SK-N-SH (cell line): ENCODE data around the gene ADAR. TPM values are rescaled to one million over a fixed set of nuclear protein-coding genes. Genes with fewer than 3 reads are reported as not detected.

Experiments
- CTCF ChIA-PET: fragments of 300-600, 350-600 bp; formaldehyde crosslinking; extraction: SDS; loops from one replicate; lab custom pipeline; 2021; lab: Yijun Ruan, JAX
- POLR2A ChIA-PET: fragments of 350-600 bp; sonication (Branson Sonifier 250); formaldehyde crosslinking; extraction: SDS; loops from one replicate; lab custom pipeline; 2020; ENCODE audit warnings: antibody characterized with exemption, inconsistent platforms; lab: Yijun Ruan, JAX
- DNase-seq: peaks from one replicate; pipeline ENCODE4 v3.0.0; 2012
- H2AFZ ChIP-seq: fragments of 200-600 bp; sonication (generic); 2 replicates; pipeline ENCODE4 v1.8.1; 2016; ENCODE audit warnings: antibody characterized with exemption, mild to moderate bottlenecking, low read depth
- H3F3A ChIP-seq: fragments of 200-600 bp; sonication (generic); replicated peaks from 2 replicates; pipeline ENCODE3; 2016; ENCODE audit warnings: antibody characterized with exemption, mild to moderate bottlenecking; ENCODE audit not compliant: insufficient read depth
- H3K27ac ChIP-seq, 2 experiments: fragments of 200-500 bp in 1 of 2; fragments of 200-600 bp in 1 of 2; sonication (Bioruptor generic) in 1 of 2; sonication (generic), shearing (Covaris generic) in 1 of 2; 2 replicates each; pipeline versions ENCODE4 v1.5.1 to v1.6.1; 2014 to 2016; ENCODE audit warnings: low read depth in 2 of 2, inconsistent platforms in 1 of 2, low read length in 1 of 2, mild to moderate bottlenecking in 1 of 2, mixed read lengths in 1 of 2
- H3K27me3 ChIP-seq: fragments of 200-600 bp; sonication (generic), shearing (Covaris generic); 2 replicates; pipeline ENCODE4 v1.6.1; 2016; ENCODE audit warnings: mixed run types; ENCODE audit not compliant: insufficient read depth
- H3K36me3 ChIP-seq, 2 experiments: fragments of 200-500 bp in 1 of 2; fragments of 200-600 bp in 1 of 2; sonication (Bioruptor generic) in 1 of 2; sonication (generic) in 1 of 2; replicated peaks in 1 of 2; 2 replicates each; pipeline versions ENCODE3 to v1.5.1; 2014 to 2016; ENCODE audit warnings: low read length in 1 of 2, mild to moderate bottlenecking in 1 of 2; ENCODE audit not compliant: insufficient read depth in 2 of 2, control insufficient read depth in 1 of 2
- H3K4me1 ChIP-seq, 2 experiments: fragments of 200-500 bp in 1 of 2; fragments of 200-600 bp in 1 of 2; sonication (Bioruptor generic) in 1 of 2; sonication (generic), shearing (Covaris generic) in 1 of 2; 2 replicates each; pipeline versions ENCODE4 v1.5.1 to v1.6.1; 2014 to 2016; ENCODE audit warnings: low read depth in 1 of 2, low read length in 1 of 2, mixed run types in 1 of 2; ENCODE audit not compliant: insufficient read depth in 2 of 2, control insufficient read depth in 1 of 2
- H3K4me2 ChIP-seq: fragments of 200-600 bp; sonication (generic), shearing (Covaris generic); 2 replicates; pipeline ENCODE4 v1.6.1; 2017; ENCODE audit warnings: mixed run types
- H3K4me3 ChIP-seq, 2 experiments: fragments of 200-500 bp in 1 of 2; fragments of 200-600 bp in 1 of 2; sonication (Bioruptor generic) in 1 of 2; sonication (generic), shearing (Covaris generic) in 1 of 2; 2 replicates each; pipeline versions ENCODE4 v1.5.1 to v1.8.1; 2014 to 2016; ENCODE audit warnings: low read depth in 2 of 2, inconsistent platforms in 1 of 2, low read length in 1 of 2, mild to moderate bottlenecking in 1 of 2, mixed read lengths in 1 of 2, moderate library complexity in 1 of 2
- H3K79me2 ChIP-seq: fragments of 200-600 bp; sonication (generic); 2 replicates; pipeline ENCODE4 v1.8.1; 2017; ENCODE audit warnings: mild to moderate bottlenecking; ENCODE audit not compliant: insufficient read depth
- H3K9ac ChIP-seq: fragments of 200-600 bp; sonication (generic); 2 replicates; pipeline ENCODE4 v1.6.1; 2017; ENCODE audit warnings: mixed run types
- H3K9me2 ChIP-seq: fragments of 200-600 bp; sonication (generic); 2 replicates; pipeline ENCODE4 v1.6.1; 2017; ENCODE audit warnings: mixed run types
- H3K9me3 ChIP-seq: fragments of 200-600 bp; sonication (generic); 2 replicates; pipeline ENCODE4 v1.6.1; 2017; ENCODE audit warnings: mixed run types, mild to moderate bottlenecking, moderate library complexity
- H4K20me1 ChIP-seq: fragments of 200-600 bp; sonication (generic); 2 replicates; pipeline ENCODE4 v1.6.1; 2017; ENCODE audit warnings: mild to moderate bottlenecking, mixed run types; ENCODE audit not compliant: insufficient read depth
- CHD2 ChIP-seq: fragments of 150-350 bp; IDR thresholded peaks from 2 replicates; pipeline ENCODE4 v1.6.1; 2018; ENCODE audit warnings: low read length; ENCODE audit not compliant: partially characterized antibody
- CTCF ChIP-seq: fragments of 200-600 bp; sonication (generic); IDR thresholded peaks from 2 replicates; pipeline ENCODE4 v1.6.1; 2017; ENCODE audit warnings: antibody characterized with exemption, mild to moderate bottlenecking, moderate library complexity
- ELF1 ChIP-seq: IDR thresholded peaks from 2 replicates; pipeline ENCODE4 v1.4.0; 2012
- EP300 ChIP-seq, 2 experiments: IDR thresholded peaks; 2 replicates each; pipeline versions ENCODE4 v1.4.0 to v1.6.1; 2012; ENCODE audit warnings: borderline replicate concordance in 1 of 2, low read depth in 1 of 2, low read length in 1 of 2
- FOSL2 ChIP-seq: IDR thresholded peaks from 2 replicates; pipeline ENCODE4 v1.4.0; 2012; ENCODE audit warnings: low read depth, mild to moderate bottlenecking, moderate library complexity, borderline replicate concordance
- JUND ChIP-seq: IDR thresholded peaks from 2 replicates; pipeline ENCODE4 v1.4.0; 2012
- MAX ChIP-seq: IDR thresholded peaks from 2 replicates; pipeline ENCODE4 v1.4.0; 2012; ENCODE audit warnings: low read depth
- NRF1 ChIP-seq: IDR thresholded peaks from 2 replicates; pipeline ENCODE4 v1.6.1; 2012; ENCODE audit warnings: low read depth, mild to moderate bottlenecking, low read length
- POLR2AphosphoS5 ChIP-seq: IDR thresholded peaks from 2 replicates; pipeline ENCODE4 v1.6.1; 2012; ENCODE audit warnings: low read depth, low read length
- RCOR1 ChIP-seq: fragments of 150-350 bp; IDR thresholded peaks from 2 replicates; pipeline ENCODE4 v1.6.1; 2017; ENCODE audit warnings: antibody characterized with exemption, low read length
- REST ChIP-seq: IDR thresholded peaks from 2 replicates; pipeline ENCODE4 v1.6.1; 2012; ENCODE audit warnings: mild to moderate bottlenecking, low read depth, low read length, moderate library complexity
- RFX5 ChIP-seq: IDR thresholded peaks from 2 replicates; pipeline ENCODE4 v1.6.1; 2012; ENCODE audit warnings: mild to moderate bottlenecking, improper control_type of control experiment, low read length
- TAF1 ChIP-seq: IDR thresholded peaks from 2 replicates; pipeline ENCODE4 v1.6.1; 2012; ENCODE audit warnings: low read depth, mild to moderate bottlenecking, low read length, moderate library complexity, borderline replicate concordance
- TCF12 ChIP-seq: IDR thresholded peaks from 2 replicates; pipeline ENCODE4 v1.4.0; 2012
- TEAD4 ChIP-seq: IDR thresholded peaks from 2 replicates; pipeline ENCODE4 v1.4.0; 2012; ENCODE audit warnings: mild to moderate bottlenecking, borderline replicate concordance; ENCODE audit not compliant: insufficient read depth
- ZBTB33 ChIP-seq: IDR thresholded peaks from 2 replicates; pipeline ENCODE4 v1.4.0; 2012; ENCODE audit warnings: low read depth, borderline replicate concordance
- WGBS: methylation state at CpG from one replicate; pipeline ENCODE4 v1.1.6; 2017; ENCODE audit warnings: low lambda C conversion rate; 5-methylcytosine and 5-hydroxymethylcytosine counted together
- polyA plus RNA-seq, 3 experiments: library from polyadenylated mRNA; depleted of rRNA; stranded (reverse); fragments of >200 nt; gene quantifications; 2 replicates each; pipeline ENCODE4 v1.2.3, GENCODE V29; 2012

The ADAR gene
- polyA plus RNA-seq, 1 of the 3 experiments (the other 2 are of a cell fraction): 61.1 TPM

GRCh38 chr1:154541231-154541630, 66.8 kb downstream of the ADAR start (continued):
- no peak for TF ChIP-seq ELF1
- TF ChIP-seq EP300 (IDR thresholded peaks at IDR 0.05; ENCODE audit: borderline replicate concordance in 1 of 2, low read depth in 1 of 2, low read length in 1 of 2): no peak
- no peak for TF ChIP-seq CHD2
- no peak for TF ChIP-seq NRF1
- no peak for TF ChIP-seq MAX
- no peak for TF ChIP-seq RFX5
- TF ChIP-seq, all 33 proteins: peak for 0

- ChIA-PET CTCF (interaction anchor here (1.6 kb wide), 1 partner anchor 60 kb away, joined by 7 read pairs; no protein-coding TSS in a partner anchor), POLR2A (no interaction called here)
- Histone ChIP-seq H3K79me2 (no peaks in the 10 kb centered on the region), H3K9me3 (no peaks in the 10 kb centered on the region), H4K20me1 (no peaks in the 10 kb centered on the region), H3K27ac (no peak overlapping the region), H3K9me2 (no peaks in the 10 kb centered on the region), H3K36me3 (no peaks in the 10 kb centered on the region), H3F3A (no peaks in the 10 kb centered on the region), H3K4me1 (no peaks in the 10 kb centered on the region), H3K4me2 (no peak overlapping the region), H3K27me3 (peaks cover 21% of the 10 kb centered on the region; the same call in 1 of the 2 replicates), H3K9ac (no peak overlapping the region), H3K4me3 (no peak overlapping the region), H2AFZ (no peak overlapping the region)
- 58% methylated on average over 9 of the region's 9 CpGs for WGBS
- no peak for DNase-seq
- TF ChIP-seq RCOR1 (no peak), TAF1 (no peak), REST (no peak), POLR2AphosphoS5 (no peak), TEAD4 (no peak), NRF1 (no peak), CHD2 (no peak), CTCF (no peak), JUND (no peak), TCF12 (no peak), FOSL2 (no peak), ELF1 (no peak), ZBTB33 (no peak), MAX (no peak)
Measured at GRCh38 chr1:154539486-154540483, 68.2 kb downstream of the ADAR start.
